ENCODE measurements around the gene SRSF2.
A peak's percentile ranks its signal among the peaks of the same experiment; 100 is the strongest.
"Not testable (repeated sequence)": the region's sequence is repeated elsewhere in the genome, so short reads cannot be mapped to it uniquely, and the experiment has no call there.

The SRSF2 gene

DNA sequence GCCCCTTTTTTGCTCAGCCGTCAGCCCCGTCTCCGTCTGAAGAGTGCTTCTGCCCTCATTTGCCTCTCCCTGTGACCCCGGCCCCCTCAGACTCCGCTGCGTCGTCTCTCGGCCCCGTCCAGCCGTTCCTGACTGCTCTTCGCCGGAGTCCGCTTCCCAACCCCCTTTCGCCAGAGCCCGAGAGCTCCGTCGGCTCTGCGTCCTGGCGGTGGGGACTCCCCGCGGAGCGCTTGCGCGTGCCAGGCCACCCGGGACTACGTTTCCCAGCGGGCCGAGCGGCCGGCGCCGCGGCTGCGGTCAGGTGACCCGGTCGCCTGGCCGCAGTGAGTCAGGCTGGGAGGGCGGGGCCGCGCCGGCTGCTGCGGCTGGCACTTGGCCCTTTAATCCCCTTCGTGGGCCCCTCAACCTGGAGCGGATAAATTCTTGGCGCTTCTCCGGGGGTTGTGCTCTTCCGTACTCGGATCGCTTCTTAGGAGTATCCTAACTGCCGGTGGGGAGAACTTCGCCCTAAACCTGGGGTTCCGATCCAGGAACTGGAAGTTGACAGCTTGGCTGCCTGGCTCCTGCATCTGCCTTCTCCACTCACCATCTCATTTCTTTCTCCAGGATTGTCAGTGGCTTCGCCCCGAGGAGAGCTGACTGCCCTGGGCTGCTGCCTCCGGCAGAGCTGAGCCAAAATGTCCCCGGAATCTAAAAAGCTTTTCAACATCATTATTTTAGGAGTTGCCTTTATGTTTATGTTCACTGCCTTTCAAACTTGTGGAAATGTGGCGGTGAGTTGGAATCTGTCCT is 741 bp upstream of the SRSF2 start, which contains the start of gene MFSD11:
TSS of gene MFSD11 (plus strand) at position 444 of the 792 bp plus-strand sequence. CDS start at position 678, 234 bp downstream.
- peak; percentile 98 for DNase-seq

GRCh38 chr17:76736349-76737081 is 616 bp downstream of the SRSF2 start:
- DNase-seq = peak; percentile 88

- peak; percentile 65 for DNase-seq
Measured at GRCh38 chr17:76735586-76736348, 1.4 kb downstream of the SRSF2 start.

DNA sequence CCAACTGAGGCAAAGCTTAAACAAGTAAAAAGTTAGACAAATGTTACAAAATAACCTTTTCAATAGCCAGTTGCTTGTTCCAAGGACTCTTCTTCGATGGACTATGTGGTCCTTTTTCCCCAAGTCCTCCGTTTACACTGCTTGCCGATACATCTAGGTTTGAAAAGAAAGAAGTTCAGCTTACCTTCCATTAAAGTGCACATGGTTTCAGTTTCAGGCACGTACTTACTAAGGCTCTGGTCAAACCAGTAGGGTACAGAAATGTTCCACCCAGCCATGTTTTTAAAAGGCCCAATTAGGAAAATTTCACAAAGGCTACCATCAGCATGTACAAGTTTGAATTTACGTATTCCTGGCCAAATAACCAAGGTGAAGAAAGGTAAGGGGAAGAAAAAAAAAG is 2.1 kb downstream of the SRSF2 start:
- peak; percentile 60 for DNase-seq

GRCh38 chr17:76734080-76734840 is 2.9 kb downstream of the SRSF2 start:
- peak; percentile 41 for DNase-seq

DNA sequence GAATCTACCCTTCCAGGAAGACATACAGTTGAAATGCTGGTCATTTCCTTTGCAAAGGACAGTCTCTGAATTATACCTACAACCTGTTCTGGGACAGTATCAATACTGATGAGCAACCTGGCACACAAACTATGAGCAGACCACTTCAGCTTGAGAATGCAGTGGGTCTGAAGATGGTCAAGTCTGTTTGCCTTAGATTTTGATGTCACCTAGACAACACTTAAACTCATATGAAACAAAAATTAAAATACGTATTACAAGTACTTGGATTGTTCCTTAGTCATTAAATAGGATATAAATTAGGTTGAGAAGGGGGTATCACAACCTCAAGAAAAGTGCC is 3.5 kb downstream of the SRSF2 start:
- DNase-seq = no peak

DNA sequence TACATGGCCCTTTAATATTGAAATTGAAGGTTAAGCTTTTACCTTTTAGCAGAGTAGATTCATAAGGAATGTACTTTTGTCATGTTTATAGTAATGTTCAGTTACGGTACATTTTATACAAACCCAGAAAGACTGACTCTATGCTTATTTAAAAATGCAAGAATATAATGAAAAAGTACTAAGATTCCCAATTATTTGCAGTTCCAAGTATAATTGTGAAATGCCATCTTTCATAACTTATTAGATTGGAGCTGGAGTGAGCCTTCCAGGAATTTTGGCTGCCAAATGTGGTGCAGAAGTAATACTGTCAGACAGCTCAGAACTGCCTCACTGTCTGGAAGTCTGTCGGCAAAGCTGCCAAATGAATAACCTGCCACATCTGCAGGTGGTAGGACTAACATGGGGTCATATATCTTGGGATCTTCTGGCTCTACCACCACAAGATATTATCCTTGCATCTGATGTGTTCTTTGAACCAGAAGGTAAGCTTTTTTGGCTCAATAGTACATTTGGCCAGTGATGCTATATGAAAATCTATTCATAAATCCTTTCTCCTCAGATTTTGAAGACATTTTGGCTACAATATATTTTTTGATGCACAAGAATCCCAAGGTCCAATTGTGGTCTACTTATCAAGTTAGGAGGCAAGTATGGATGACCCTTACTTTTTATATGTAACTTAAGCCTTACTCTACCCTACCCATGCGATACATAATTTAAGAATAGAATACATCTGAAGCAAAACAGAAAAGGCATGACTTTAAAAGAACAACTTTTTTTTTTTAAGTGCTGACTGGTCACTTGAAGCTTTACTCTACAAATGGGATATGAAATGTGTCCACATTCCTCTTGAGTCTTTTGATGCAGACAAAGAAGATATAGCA is 4.2 kb downstream of the SRSF2 start:
- peak; percentile 48 for DNase-seq

- DNase-seq = not testable (repeated sequence)
Measured at GRCh38 chr17:76731800-76732733, 5.1 kb downstream of the SRSF2 start.

- DNase-seq = peak; percentile 36
Measured at GRCh38 chr17:76727745-76728456, 9.2 kb downstream of the SRSF2 start.

GRCh38 chr17:76726776-76727718 is 10.1 kb downstream of the SRSF2 start, which contains the start of gene METTL23:
METTL23 (plus strand) TSS chr17:76726839; CDS start chr17:76729711, 2,872 bp downstream.
- peak; percentile 86 for DNase-seq

GRCh38 chr17:76726231-76726775 is 10.8 kb downstream of the SRSF2 start, which contains the start of gene JMJD6:
JMJD6 (minus strand) TSS chr17:76726606; CDS start chr17:76726475, 131 bp downstream.
- peak; percentile 99 for DNase-seq

DNA sequence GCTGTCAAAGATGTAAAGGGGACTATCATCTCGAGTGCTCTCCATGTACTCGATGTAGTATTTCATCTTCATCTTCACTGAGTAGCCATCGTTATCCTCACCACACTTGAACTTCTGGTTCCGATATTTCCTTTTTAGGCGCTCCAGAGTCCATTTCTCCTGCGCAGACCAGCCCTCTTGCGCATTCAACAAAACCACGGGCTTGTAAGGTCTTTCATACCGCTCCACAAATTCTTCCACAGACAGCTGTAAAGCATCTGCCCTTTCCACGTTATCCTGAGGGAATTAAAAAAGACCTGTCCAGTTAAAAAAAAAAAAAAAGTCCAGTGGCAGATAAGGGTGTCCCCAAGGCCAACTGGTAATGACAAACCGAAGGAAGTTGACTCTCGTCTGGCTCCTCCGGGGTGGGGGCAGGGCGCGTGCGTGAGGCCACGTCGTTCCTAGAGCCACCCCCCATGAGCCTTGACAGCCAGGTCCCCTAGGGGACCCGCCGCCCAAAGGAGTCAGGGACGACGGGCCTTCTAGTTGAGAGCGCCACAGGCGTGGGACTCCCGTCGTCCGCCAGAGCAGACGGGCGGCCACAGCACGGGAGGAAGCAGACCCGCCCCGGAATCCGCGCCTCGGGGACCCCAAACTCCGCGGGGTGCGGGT is 11.4 kb downstream of the SRSF2 start:
- peak; percentile 73 for DNase-seq

- no peak for DNase-seq
Measured at GRCh38 chr17:76723812-76724211, 13.3 kb downstream of the SRSF2 start.

DNA sequence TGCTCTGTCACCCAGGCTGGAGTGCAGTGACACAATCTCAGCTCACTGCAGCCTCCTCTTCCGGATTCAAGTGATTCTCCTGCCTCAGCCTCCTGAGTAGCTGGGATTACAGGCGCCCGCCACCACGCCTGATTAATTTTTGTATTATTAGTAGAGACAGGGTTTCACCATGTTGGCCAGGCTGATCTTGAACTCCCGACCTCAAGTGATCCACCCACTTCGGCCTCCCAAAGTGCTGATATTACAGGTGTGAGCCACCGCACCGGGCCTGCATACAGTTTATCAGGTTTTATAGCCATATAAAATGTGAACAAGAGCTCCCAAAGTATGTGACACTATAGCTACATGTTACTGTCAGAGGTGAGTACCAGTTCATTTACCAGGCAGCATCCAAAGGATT is 14.2 kb downstream of the SRSF2 start:
- not testable (repeated sequence) for DNase-seq

DNA sequence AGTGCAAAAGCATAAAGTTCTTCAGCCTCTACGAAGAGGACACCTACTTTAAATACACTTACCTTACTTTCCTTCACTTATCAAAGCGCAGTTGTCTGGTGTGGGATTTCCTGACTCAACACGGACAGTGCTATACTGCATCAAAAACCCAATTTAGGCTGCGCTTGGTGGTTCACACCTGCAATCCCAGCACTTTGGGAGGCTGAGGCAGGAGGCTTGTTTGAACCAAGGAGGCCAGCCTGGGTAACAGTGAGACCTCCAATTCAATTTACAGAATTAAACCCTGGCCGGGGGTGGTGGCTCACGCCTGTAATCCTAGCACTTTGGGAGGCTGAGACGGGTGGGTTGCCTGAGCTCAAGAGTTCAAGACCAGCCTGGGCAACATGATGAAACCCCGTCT is 14.9 kb downstream of the SRSF2 start:
- no peak for DNase-seq

- no peak for DNase-seq
Measured at GRCh38 chr17:76721463-76721862, 15.7 kb downstream of the SRSF2 start.

GRCh38 chr17:76720941-76721340 is 16.2 kb downstream of the SRSF2 start:
- DNase-seq = no peak

Data from NCI-H69 (cell line).